CD4-positive, alpha-beta T cell (primary cell): ENCODE results near the gene PYDC1. TPM values are rescaled to one million over a fixed set of nuclear protein-coding genes. Genes with fewer than 3 reads are reported as not detected.

Experiments
- ATAC-seq: fragments of 200-7000 bp; cut with Tn5 transposase; one replicate; pipeline ENCODE4 v1.10.0; 2022; ENCODE audit warnings: mild to moderate bottlenecking; ENCODE audit not compliant: poor library complexity
- CTCF ChIA-PET: fragments of 350-600 bp; sonication (Branson Sonifier 250); formaldehyde crosslinking; loops from one replicate; lab custom pipeline; 2021; ENCODE audit warnings: antibody characterized with exemption, inconsistent platforms; lab: Charles Lee
- POLR2A ChIA-PET: fragments of 350-600 bp; sonication (Branson Sonifier 250); formaldehyde crosslinking; loops from one replicate; lab custom pipeline; 2021; ENCODE audit warnings: antibody characterized with exemption, inconsistent platforms; lab: Charles Lee
- DNase-seq, 14 experiments: peaks; one replicate each; pipeline ENCODE4 v3.0.0-alpha.2; 2013 to 2020; ENCODE audit warnings: mixed read lengths in 2 of 14
- H3K27ac ChIP-seq, 2 donors: one replicate each; pipeline versions ENCODE4 v1.5.1 to v1.7.0; 2013; ENCODE audit warnings: low read length in 2 of 2, low read depth in 1 of 2, mild to moderate bottlenecking in 1 of 2
- H3K27me3 ChIP-seq, 2 experiments: 1 replicate in 1 of 2; 2 replicates in 1 of 2; pipeline versions ENCODE4 v1.6.1 to v1.7.0; 2013; ENCODE audit warnings: low read length in 2 of 2, control low read depth in 1 of 2, mild to moderate bottlenecking in 1 of 2, moderate library complexity in 1 of 2; ENCODE audit not compliant: insufficient read depth in 2 of 2, control insufficient read depth in 1 of 2
- H3K36me3 ChIP-seq: one replicate; pipeline ENCODE4 v1.6.1; 2013; ENCODE audit warnings: low read length, control low read depth; ENCODE audit not compliant: insufficient read depth
- H3K4me1 ChIP-seq: one replicate; pipeline ENCODE4 v1.6.1; 2013; ENCODE audit warnings: low read length, control low read depth; ENCODE audit not compliant: insufficient read depth
- H3K4me3 ChIP-seq: one replicate; pipeline ENCODE4 v1.5.1; 2013; ENCODE audit warnings: mild to moderate bottlenecking, low read length, moderate library complexity
- H3K9me3 ChIP-seq, 2 experiments: 1 replicate in 1 of 2; 2 replicates in 1 of 2; pipeline versions ENCODE4 v1.6.1 to v1.7.0; 2013; ENCODE audit warnings: low read length in 2 of 2, mild to moderate bottlenecking in 2 of 2, control low read depth in 1 of 2, moderate library complexity in 1 of 2; ENCODE audit not compliant: control insufficient read depth in 1 of 2, insufficient read depth in 1 of 2
- H3K27ac Mint-ChIP-seq: one replicate; pipeline ENCODE4 v1.8.0; 2020; ENCODE audit warnings: mixed read lengths
- H3K27me3 Mint-ChIP-seq: one replicate; pipeline ENCODE4 v1.8.0; 2021; ENCODE audit warnings: mixed read lengths
- H3K36me3 Mint-ChIP-seq: one replicate; pipeline ENCODE4 v1.8.0; 2021; ENCODE audit warnings: low read depth, mixed read lengths
- H3K4me1 Mint-ChIP-seq: one replicate; pipeline ENCODE4 v1.8.0; 2021; ENCODE audit warnings: low read depth, mixed read lengths
- H3K4me3 Mint-ChIP-seq: one replicate; pipeline ENCODE4 v1.8.0; 2020; ENCODE audit warnings: mild to moderate bottlenecking, mixed read lengths
- H3K9me3 Mint-ChIP-seq: one replicate; pipeline ENCODE4 v1.8.0; 2020; ENCODE audit warnings: mixed read lengths
- intact Hi-C, 2 experiments: fragments of 100-400 bp; cut with DNase I in 1 of 2; cut with micrococcal nuclease in 1 of 2; formaldehyde crosslinking; loops; one replicate each; pipeline versions ENCODE4 v1.15.1 to v1.9.0; 2023 to 2025; cut with DNase I, micrococcal nuclease
- polyA plus RNA-seq, 2 donors: library from polyadenylated mRNA; unstranded; fragments of 120-200 nt; gene quantifications; one replicate each; pipeline ENCODE4 v1.2.1, GENCODE V29; 2013
- total RNA-seq, 174 experiments: library from RNA in 2 of 174; stranded (reverse) in 2 of 174; gene quantifications; one replicate each; pipeline ENCODE4 v1.2.3 and lab custom pipeline; 2021 to 2026
- TF ChIP-seq, protein P1 (sequence below): fragments of 200-600 bp; IDR thresholded peaks from one replicate; pipeline ENCODE4 v1.8.0; 2022; ENCODE audit warnings: antibody characterized with exemption, mild to moderate bottlenecking

PYDC1 gene
- total RNA-seq, result not detected
- not detected for polyA plus RNA-seq (2013, experiment 1 of 2)
- polyA plus RNA-seq (2013, experiment 2 of 2), result not detected
- 0 to 0.08 (median 0) reads per million in 172 experiments for total RNA-seq (lab: John Stamatoyannopoulos, UW)

DNA sequence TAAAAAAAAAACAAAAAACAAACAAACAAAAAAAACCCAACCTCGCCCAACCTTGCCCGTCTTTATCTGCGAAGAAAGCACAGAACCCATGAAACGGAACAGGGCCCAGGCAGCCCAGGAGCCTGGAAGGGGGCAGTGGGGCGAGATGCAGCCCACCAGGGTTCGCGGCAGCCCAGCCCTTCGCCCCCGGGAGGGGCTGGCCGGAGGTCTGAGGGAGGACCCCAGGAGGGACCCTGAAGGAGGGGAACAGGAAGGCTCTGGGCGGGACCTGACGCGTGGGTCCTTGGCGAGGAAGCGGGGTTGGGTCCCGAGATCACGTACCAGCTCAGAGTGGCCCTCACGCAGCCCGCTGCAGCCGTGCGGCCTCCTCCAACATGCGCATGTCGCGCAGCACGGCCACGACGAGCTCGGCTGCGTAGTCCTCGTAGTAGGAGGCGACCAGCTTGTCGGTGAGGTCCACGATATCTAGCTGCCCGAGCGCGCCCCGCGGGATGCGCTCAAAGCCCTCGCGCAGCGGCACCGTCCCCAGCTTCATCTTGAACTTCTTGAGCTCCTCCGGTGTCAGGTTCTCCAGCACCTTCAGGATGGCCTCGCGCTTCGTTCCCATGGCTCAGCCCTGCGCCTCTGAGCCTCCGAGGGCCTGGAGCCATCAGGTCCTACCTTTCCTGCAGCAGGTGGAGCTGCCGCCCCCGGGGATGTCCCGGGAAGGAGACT lies at the start of gene PYDC1:
TSS of gene PYDC1 (minus strand) at position 714 of the 714 bp plus-strand sequence. CDS start at position 607, 107 bp downstream.
- Mint-ChIP-seq H3K36me3 (no peaks in the 10 kb centered on the region), H3K27me3 (peaks cover 60% of the 10 kb centered on the region), H3K4me1 (peaks cover 16% of the 10 kb centered on the region), H3K27ac (no peak within 1 kb of the TSS), H3K4me3 (peak within 1 kb of the TSS; percentile 75), H3K9me3 (no peaks in the 10 kb centered on the region)
- Histone ChIP-seq H3K4me3 (peak within 1 kb of the TSS; percentile 38), H3K27ac (no peak within 1 kb of the TSS), H3K4me1 (peaks cover 25% of the 10 kb centered on the region), H3K36me3 (no peaks in the 10 kb centered on the region), H3K9me3 (peaks cover 0 to 17% of the 10 kb centered on the region in 2 experiments), H3K27me3 (peaks cover 40 to 49% of the 10 kb centered on the region in 2 experiments)
- intact Hi-C loops, result no loop called here
- ChIA-PET POLR2A (interaction anchor here (0.6 to 3.3 kb wide), 4 partner anchors 14 to 403 kb away, joined by 4 to 24 read pairs (median 12); partner anchors contain the start of genes FUS and PYCARD), CTCF (interaction anchor here (0.5 to 1.2 kb wide), 2 partner anchors 60 to 74 kb away, joined by 3 read pairs; no protein-coding TSS in a partner anchor)
- ATAC-seq (no peak), DNase-seq (peak in 2 of 14 experiments; percentile 16 to 40)
- TF ChIP-seq, protein P1, sequence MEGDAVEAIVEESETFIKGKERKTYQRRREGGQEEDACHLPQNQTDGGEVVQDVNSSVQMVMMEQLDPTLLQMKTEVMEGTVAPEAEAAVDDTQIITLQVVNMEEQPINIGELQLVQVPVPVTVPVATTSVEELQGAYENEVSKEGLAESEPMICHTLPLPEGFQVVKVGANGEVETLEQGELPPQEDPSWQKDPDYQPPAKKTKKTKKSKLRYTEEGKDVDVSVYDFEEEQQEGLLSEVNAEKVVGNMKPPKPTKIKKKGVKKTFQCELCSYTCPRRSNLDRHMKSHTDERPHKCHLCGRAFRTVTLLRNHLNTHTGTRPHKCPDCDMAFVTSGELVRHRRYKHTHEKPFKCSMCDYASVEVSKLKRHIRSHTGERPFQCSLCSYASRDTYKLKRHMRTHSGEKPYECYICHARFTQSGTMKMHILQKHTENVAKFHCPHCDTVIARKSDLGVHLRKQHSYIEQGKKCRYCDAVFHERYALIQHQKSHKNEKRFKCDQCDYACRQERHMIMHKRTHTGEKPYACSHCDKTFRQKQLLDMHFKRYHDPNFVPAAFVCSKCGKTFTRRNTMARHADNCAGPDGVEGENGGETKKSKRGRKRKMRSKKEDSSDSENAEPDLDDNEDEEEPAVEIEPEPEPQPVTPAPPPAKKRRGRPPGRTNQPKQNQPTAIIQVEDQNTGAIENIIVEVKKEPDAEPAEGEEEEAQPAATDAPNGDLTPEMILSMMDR, result no peak

GRCh38 chr16:31265329-31266245 lies 48.7 kb upstream of the PYDC1 start:
- peak in 11 of 14 experiments; percentile 2 to 86 (median 39) for DNase-seq
- Histone ChIP-seq H3K9me3 (no peaks in the 10 kb centered on the region), H3K4me3 (no peak overlapping the region), H3K4me1 (peaks cover 18% of the 10 kb centered on the region), H3K27ac (no peak overlapping the region), H3K27me3 (no peaks in the 10 kb centered on the region), H3K36me3 (no peaks in the 10 kb centered on the region)
- Mint-ChIP-seq H3K36me3 (no peaks in the 10 kb centered on the region), H3K27ac (no peak overlapping the region), H3K4me3 (no peak overlapping the region), H3K4me1 (peaks cover 4% of the 10 kb centered on the region), H3K27me3 (peaks cover 10% of the 10 kb centered on the region), H3K9me3 (no peaks in the 10 kb centered on the region)
- ChIA-PET CTCF (no interaction called here), POLR2A (no interaction called here)
- TF ChIP-seq, protein P1, result no peak
- intact Hi-C loops, result no loop called here
- ATAC-seq, result peak; percentile 61

DNA sequence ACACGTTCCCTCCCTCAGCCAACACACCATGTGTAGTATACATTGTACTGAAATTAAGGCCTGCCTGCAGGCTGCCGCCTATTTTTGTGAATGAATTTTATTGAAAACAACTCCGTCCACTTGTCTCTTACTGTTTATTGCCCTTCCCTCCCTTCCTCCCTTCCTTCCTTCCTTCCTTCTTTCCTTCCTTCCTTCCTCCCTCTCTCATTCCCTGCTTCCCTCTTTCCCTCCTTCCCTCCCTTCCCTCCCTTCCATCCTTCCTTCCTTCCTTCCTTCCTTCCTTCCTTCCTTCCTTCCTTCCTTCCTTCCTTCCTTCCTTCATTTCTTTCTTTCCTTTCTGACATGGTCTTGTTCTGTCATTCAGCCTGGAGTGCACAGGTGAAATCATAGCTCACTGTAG lies 45.1 kb upstream of the PYDC1 start:
- ATAC-seq (no peak), DNase-seq (no peak)
- Mint-ChIP-seq H3K4me3 (no peak overlapping the region), H3K36me3 (no peaks in the 10 kb centered on the region), H3K27ac (no peak overlapping the region), H3K9me3 (no peaks in the 10 kb centered on the region), H3K27me3 (peaks cover 12% of the 10 kb centered on the region), H3K4me1 (peaks cover 14% of the 10 kb centered on the region)
- Histone ChIP-seq H3K27ac (no peak overlapping the region), H3K4me1 (peaks cover 34% of the 10 kb centered on the region), H3K4me3 (no peak overlapping the region), H3K36me3 (no peaks in the 10 kb centered on the region), H3K27me3 (no peaks in the 10 kb centered on the region), H3K9me3 (no peaks in the 10 kb centered on the region)
- POLR2A ChIA-PET, result no interaction called here
- intact Hi-C loops, result no loop called here
- TF ChIP-seq, protein P1, result no peak
- CTCF ChIA-PET, result no interaction called here
